HL-60 (cell line): Measurements from ENCODE around the gene ICA1L.

ENCODE experiments used
- REST ChIP-seq: IDR thresholded peaks from 2 replicates; pipeline ENCODE4 v1.6.1; 2012; ENCODE audit warnings: low read depth; ENCODE audit not compliant: insufficient replicate concordance
- SPI1 ChIP-seq: IDR thresholded peaks from 2 replicates; pipeline ENCODE4 v1.6.1; 2012; ENCODE audit warnings: low read depth, mild to moderate bottlenecking, borderline replicate concordance
- TF ChIP-seq, protein P1 (sequence below): IDR thresholded peaks from one replicate; pipeline ENCODE4 v1.5.1; 2011; ENCODE audit warnings: low read length, control low read depth, inconsistent platforms; ENCODE audit not compliant: insufficient read depth

GRCh38 chr2:202822411-202822810, 49.2 kb downstream of the ICA1L start:
- TF ChIP-seq, protein P1, sequence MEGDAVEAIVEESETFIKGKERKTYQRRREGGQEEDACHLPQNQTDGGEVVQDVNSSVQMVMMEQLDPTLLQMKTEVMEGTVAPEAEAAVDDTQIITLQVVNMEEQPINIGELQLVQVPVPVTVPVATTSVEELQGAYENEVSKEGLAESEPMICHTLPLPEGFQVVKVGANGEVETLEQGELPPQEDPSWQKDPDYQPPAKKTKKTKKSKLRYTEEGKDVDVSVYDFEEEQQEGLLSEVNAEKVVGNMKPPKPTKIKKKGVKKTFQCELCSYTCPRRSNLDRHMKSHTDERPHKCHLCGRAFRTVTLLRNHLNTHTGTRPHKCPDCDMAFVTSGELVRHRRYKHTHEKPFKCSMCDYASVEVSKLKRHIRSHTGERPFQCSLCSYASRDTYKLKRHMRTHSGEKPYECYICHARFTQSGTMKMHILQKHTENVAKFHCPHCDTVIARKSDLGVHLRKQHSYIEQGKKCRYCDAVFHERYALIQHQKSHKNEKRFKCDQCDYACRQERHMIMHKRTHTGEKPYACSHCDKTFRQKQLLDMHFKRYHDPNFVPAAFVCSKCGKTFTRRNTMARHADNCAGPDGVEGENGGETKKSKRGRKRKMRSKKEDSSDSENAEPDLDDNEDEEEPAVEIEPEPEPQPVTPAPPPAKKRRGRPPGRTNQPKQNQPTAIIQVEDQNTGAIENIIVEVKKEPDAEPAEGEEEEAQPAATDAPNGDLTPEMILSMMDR: no peak
- TF ChIP-seq SPI1: no peak
- TF ChIP-seq REST: no peak
